ENCODE results near the gene MYOM3. TPM values are rescaled to one million over a fixed set of nuclear protein-coding genes. Genes with fewer than 3 reads are reported as not detected.

Gene MYOM3
- total and polyA plus RNA-seq, 2 of the 13 experiments (the other 11 are each of a cell fraction or from before 2014, with no cell fraction given), result 5.8 to 15.3 TPM

GRCh38 chr1:24118410-24119242 lies 6.7 kb upstream of the MYOM3 start (continued):
- no peak for TF ChIP-seq HOXA7 (CRISPR knock-in tag; IDR thresholded peaks at IDR 0.05)
- TF ChIP-seq MEF2D (CRISPR knock-in tag; IDR thresholded peaks at IDR 0.05), result peak; percentile 23; the same call in 1 of the 2 replicates
- peak; percentile 99 for TF ChIP-seq ETV5 (CRISPR knock-in tag; IDR thresholded peaks at IDR 0.05; ENCODE audit: borderline replicate concordance)
- TF ChIP-seq DDIT3 (CRISPR knock-in tag; IDR thresholded peaks at IDR 0.05), result no peak
- TF ChIP-seq NFE2L1 (CRISPR knock-in tag; IDR thresholded peaks at IDR 0.05; ENCODE audit: borderline replicate concordance), result no peak
- TF ChIP-seq ZNF350 (CRISPR knock-in tag; IDR thresholded peaks at IDR 0.05; ENCODE audit: borderline replicate concordance, low read depth), result peak; percentile 46
- no peak for TF ChIP-seq ZHX2 (IDR thresholded peaks at IDR 0.05; ENCODE audit: low read depth)
- TF ChIP-seq ZHX2 (CRISPR knock-in tag; IDR thresholded peaks at IDR 0.05; ENCODE audit: borderline replicate concordance), result no peak
- no peak; the same call in 1 of the 2 replicates for TF ChIP-seq AKAP8 (CRISPR knock-in tag; IDR thresholded peaks at IDR 0.05)
- peak; percentile 67; the same call in 1 of the 2 replicates for TF ChIP-seq THRA (CRISPR knock-in tag; IDR thresholded peaks at IDR 0.05; ENCODE audit: borderline replicate concordance)
- TF ChIP-seq ZFP41 (CRISPR knock-in tag; IDR thresholded peaks at IDR 0.05; ENCODE audit: borderline replicate concordance), result no peak
- peak; percentile 95 for TF ChIP-seq RXRB (CRISPR knock-in tag; IDR thresholded peaks at IDR 0.05; ENCODE audit: borderline replicate concordance)
- no peak for TF ChIP-seq TRIM24 (CRISPR knock-in tag; IDR thresholded peaks at IDR 0.05)
- no peak for TF ChIP-seq ZNF136 (CRISPR knock-in tag; IDR thresholded peaks at IDR 0.05; ENCODE audit: low read depth)
- no peak for TF ChIP-seq KAT8 (CRISPR knock-in tag; IDR thresholded peaks at IDR 0.05)
- TF ChIP-seq RAD51 (IDR thresholded peaks at IDR 0.05; ENCODE audit: borderline replicate concordance), result no peak
- no peak for TF ChIP-seq ZNF546 (CRISPR knock-in tag; conservative IDR thresholded peaks at IDR 0.05)
- no peak for TF ChIP-seq PRDM4 (CRISPR knock-in tag; IDR thresholded peaks at IDR 0.05; ENCODE audit: borderline replicate concordance)
- TF ChIP-seq FIP1L1 (IDR thresholded peaks at IDR 0.05; ENCODE audit: borderline replicate concordance, insufficient read depth, low read depth, low read length), result no peak

All from HepG2 (cell line).